D721Med (cell line): ENCODE results near the gene SIAH1.
"Not testable (repeated sequence)": the region's sequence is repeated elsewhere in the genome, so short reads cannot be mapped to it uniquely, and the experiment has no call there.

Source experiments
- DNase-seq: peaks from one replicate; pipeline ENCODE4 v3.0.0; 2011; ENCODE audit warnings: low spot score; ENCODE audit not compliant: insufficient read length
- FAIRE-seq: peaks from 2 replicates; lab custom pipeline; 2011; peaks lifted over from hg19 to GRCh38; lab: Jason Lieb, UNC
- TF ChIP-seq, protein P1 (sequence below): IDR thresholded peaks from 2 replicates; pipeline ENCODE4 v1.5.1; 2012; ENCODE audit warnings: mild to moderate bottlenecking, control low read depth; ENCODE audit not compliant: insufficient read depth; ENCODE audit errors: missing control alignments

The SIAH1 gene

DNA sequence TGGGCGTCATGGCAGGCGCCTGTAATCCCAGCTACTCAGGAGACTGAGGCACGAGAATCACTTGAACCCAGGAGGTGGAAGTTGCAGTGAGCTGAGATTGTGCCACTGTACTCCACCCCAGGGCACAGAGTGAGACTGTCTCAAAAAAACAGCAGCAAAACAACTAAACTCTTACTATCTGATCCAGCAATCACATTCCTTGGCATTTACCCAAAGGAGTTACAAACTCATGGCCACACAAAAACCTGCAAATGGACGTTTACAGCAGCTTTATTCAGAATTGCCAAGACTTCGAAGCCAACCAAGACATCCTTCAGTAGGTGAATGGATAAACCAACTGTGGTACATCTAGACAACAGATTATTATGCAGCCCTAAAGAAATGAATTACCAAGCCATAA, 4.0 kb downstream of the SIAH1 start:
- DNase-seq (no peak), FAIRE-seq (no peak)
- TF ChIP-seq, protein P1, sequence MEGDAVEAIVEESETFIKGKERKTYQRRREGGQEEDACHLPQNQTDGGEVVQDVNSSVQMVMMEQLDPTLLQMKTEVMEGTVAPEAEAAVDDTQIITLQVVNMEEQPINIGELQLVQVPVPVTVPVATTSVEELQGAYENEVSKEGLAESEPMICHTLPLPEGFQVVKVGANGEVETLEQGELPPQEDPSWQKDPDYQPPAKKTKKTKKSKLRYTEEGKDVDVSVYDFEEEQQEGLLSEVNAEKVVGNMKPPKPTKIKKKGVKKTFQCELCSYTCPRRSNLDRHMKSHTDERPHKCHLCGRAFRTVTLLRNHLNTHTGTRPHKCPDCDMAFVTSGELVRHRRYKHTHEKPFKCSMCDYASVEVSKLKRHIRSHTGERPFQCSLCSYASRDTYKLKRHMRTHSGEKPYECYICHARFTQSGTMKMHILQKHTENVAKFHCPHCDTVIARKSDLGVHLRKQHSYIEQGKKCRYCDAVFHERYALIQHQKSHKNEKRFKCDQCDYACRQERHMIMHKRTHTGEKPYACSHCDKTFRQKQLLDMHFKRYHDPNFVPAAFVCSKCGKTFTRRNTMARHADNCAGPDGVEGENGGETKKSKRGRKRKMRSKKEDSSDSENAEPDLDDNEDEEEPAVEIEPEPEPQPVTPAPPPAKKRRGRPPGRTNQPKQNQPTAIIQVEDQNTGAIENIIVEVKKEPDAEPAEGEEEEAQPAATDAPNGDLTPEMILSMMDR = no peak

DNA sequence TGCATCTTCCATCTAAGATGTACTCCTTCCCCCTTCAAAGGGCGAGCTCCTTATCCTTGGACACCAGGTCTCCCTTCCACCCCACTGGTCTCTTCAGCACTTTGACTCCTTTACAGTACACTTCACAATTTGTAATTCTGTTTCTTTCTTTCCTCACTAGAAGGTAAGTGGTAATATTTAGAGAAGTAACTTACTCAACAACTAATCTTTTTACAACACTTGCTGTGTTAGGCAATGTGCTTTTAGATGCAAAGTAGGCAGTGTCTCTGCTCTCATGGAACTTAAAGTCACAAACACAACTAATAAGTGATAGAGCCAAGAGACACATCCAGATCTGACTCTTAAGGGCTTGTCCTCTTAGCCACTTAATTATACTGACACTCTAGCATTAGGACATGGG, 6.4 kb downstream of the SIAH1 start:
- FAIRE-seq (no peak), DNase-seq (no peak)
- TF ChIP-seq, protein P1 = no peak

DNA sequence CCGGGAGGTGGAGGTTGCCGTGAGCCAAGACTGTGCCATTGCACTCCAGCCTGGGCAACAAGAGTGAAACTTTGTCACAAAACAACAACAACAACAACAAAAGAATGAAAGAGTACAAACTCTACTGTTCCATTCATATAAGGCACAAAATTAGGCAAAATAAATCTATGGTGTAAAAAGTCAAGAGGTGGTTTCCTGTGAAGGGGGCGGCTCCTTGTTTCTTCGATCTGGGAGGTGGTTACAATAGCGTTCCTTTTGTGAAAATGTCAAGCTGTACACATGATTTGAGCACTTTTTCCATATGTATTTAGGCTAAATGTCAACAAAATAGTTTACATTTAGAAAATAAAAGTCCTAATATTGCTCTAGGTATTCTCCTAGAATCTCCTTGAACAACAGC, 6.9 kb downstream of the SIAH1 start:
- TF ChIP-seq, protein P1 = no peak
- no peak for DNase-seq
- no peak for FAIRE-seq

DNA sequence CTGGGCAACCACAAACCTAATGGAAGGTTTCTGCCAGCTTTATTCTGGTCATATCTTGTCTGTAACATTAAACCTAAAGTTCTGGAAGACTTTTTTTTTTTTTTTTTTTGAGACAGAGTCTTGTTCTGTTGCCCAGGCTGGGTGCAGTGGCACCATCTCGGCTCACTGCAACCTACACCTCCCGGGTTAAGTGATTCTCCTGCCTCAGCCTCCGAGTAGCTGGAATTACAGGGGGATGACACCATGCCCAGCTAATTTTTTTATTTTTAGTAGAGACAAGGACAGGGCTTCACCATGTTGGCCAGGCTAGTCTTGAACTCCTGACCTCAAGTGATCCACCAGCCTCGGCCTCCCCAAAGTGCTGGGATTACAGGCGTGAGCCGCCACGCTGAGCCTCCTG, 7.9 kb downstream of the SIAH1 start:
- not testable (repeated sequence) for FAIRE-seq, DNase-seq

DNA sequence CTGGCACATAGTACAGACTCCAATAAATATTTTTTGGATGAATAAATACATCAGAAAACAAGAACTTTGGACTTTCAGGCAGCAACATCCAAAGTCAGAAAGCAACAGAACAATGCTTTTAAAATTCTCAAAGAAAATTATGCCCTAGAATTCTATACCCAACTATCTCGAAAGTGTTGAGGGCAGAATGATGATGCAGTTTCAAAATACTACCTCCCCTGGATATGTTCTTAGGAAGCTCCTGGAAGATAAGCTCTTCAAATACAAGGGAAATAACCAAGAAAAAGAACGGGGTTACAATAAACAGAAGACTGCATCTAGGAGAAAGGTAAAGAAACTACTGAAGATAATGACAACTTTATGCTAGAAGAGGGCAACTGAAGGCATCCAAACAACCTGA, 11.0 kb downstream of the SIAH1 start:
- FAIRE-seq = no peak
- TF ChIP-seq, protein P1 = no peak

DNA sequence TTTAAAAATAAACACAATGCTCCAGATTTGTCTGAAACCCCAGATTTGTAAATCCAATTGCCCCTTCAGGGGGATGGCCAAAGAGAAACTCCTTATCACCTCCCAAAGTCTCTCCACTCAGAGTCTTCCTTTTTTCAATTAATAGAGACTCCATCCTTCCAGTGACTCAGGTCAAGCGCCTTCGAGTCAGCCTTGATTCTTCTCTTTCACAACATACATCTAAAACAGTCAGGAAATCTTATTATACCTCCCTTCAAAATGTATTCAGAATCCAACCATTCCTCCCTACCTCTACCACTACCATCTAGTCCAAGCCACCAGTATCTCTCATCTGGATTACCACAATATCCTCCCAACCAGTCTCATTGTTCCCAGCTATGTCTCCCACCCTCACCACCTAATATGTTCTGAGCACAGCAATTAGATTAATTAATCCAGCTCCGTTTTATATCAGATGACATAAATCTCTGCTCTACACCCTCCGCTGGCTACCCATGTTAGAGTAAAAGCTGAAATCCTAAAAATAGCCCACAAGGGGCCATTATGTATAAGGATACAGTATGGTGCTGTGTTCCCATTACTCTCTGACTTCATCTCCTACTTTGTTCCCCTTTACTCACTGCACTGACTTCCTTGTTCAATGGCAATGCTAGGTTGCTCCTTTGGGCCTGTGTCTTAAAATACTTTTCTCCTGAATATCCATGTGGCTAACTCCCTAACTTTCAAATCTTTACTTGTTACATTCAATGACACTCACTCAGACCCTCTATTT, 11.8 kb downstream of the SIAH1 start:
- FAIRE-seq = no peak
- DNase-seq = no peak
- TF ChIP-seq, protein P1 = no peak

More for the DNA sequence above, 11.0 kb downstream of the SIAH1 start:
- DNase-seq = no peak

DNA sequence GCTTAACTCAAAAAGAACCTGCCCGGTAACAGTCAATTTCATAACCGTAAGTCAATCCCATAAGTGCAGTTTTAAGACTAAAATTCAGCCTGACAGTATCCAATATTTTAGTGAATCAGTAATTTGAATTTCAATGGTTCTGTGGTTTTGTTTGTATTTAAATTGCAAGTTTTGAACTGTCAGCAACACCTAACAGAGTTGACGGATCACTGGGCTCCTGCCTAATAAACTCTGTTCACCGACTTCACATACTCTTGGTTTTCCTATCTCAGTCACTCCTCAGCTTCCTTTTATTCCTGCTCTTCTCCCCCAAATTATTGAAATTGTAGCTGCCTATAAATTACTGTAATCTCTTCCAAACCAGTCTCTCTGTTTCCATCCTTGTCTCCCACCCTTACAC, 12.5 kb downstream of the SIAH1 start:
- TF ChIP-seq, protein P1 = no peak
- no peak for DNase-seq
- FAIRE-seq = no peak
